Activated T-cell treated with anti-CD3 and anti-CD28 coated beads, Interleukin-2, amount 50 U/mL, for 72 hours (primary cell): ENCODE results near the gene ANP32B. TPM values are rescaled to one million over a fixed set of nuclear protein-coding genes. Genes with fewer than 3 reads are reported as not detected.
"Not testable (repeated sequence)": the region's sequence is repeated elsewhere in the genome, so short reads cannot be mapped to it uniquely, and the experiment has no call there.

Experiments
- ATAC-seq, 2 donors: fragments of 150-1000 bp; cut with Tn5 transposase; replicated peaks in 1 of 2; 2 replicates each; pipeline ENCODE4 v1.10.0; 2021; ENCODE audit warnings: moderate library complexity in 2 of 2, mild to moderate bottlenecking in 1 of 2
- DNase-seq, 2 donors: peaks; one replicate each; pipeline ENCODE4 v3.0.0; 2021 to 2022; ENCODE audit warnings: mixed read lengths in 1 of 2
- H3K27ac Mint-ChIP-seq: one replicate; pipeline ENCODE4 v1.8.0; 2022; ENCODE audit warnings: mild to moderate bottlenecking, moderate library complexity, mixed read lengths
- H3K27me3 Mint-ChIP-seq: one replicate; pipeline ENCODE4 v1.8.0; 2022; ENCODE audit warnings: low read depth, mixed read lengths
- H3K36me3 Mint-ChIP-seq, 2 donors: one replicate each; pipeline ENCODE4 v1.8.0; 2022; ENCODE audit warnings: mixed read lengths in 2 of 2, mild to moderate bottlenecking in 1 of 2; ENCODE audit not compliant: insufficient read depth in 2 of 2
- H3K4me1 Mint-ChIP-seq: one replicate; pipeline ENCODE4 v1.8.0; 2022; ENCODE audit warnings: low read depth, mixed read lengths
- H3K4me3 Mint-ChIP-seq, 2 donors: one replicate each; pipeline ENCODE4 v1.8.0; 2022; ENCODE audit warnings: mild to moderate bottlenecking in 2 of 2, mixed read lengths in 2 of 2, moderate library complexity in 2 of 2
- H3K9me3 Mint-ChIP-seq, 2 donors: one replicate each; pipeline ENCODE4 v1.8.0; 2022; ENCODE audit warnings: mixed read lengths in 2 of 2
- total RNA-seq, 2 donors: library from RNA; stranded (reverse); gene quantifications; one replicate each; pipeline ENCODE4 v1.2.3, GENCODE V29; 2022

ANP32B gene
- 100 to 1,000 TPM; 361 to 433 TPM for total RNA-seq

- Mint-ChIP-seq H3K27me3 (no peaks in the 10 kb centered on the region), H3K36me3 (peaks cover 0 to 6% of the 10 kb centered on the region in 2 donors), H3K4me1 (peaks cover 67% of the 10 kb centered on the region), H3K4me3 (peak within 1 kb of the TSS; percentile 87 to 88), H3K27ac (peak within 1 kb of the TSS; percentile 93), H3K9me3 (no peaks in the 10 kb centered on the region)
- peak; percentile 95 to 97 for DNase-seq
- ATAC-seq, result peak; percentile 88 to 89
Observed at GRCh38 chr9:97982683-97983588, at the start of gene ANP32B. ANP32B (plus strand) TSS chr9:97983341; CDS start chr9:97983556, 215 bp downstream.

GRCh38 chr9:97934321-97935115 is 48.6 kb upstream of the ANP32B start:
- no peaks in the 10 kb centered on the region for H3K36me3 Mint-ChIP-seq
- H3K4me3 Mint-ChIP-seq, result no peak overlapping the region
- H3K9me3 Mint-ChIP-seq, result no peaks in the 10 kb centered on the region
- no peak overlapping the region for H3K27ac Mint-ChIP-seq
- no peak for ATAC-seq
- DNase-seq, result no peak
- H3K27me3 Mint-ChIP-seq, result no peaks in the 10 kb centered on the region
- H3K4me1 Mint-ChIP-seq, result peaks cover 56% of the 10 kb centered on the region

GRCh38 chr9:97935276-97935675 is 47.9 kb upstream of the ANP32B start:
- ATAC-seq (no peak), DNase-seq (no peak)
- H3K4me3 Mint-ChIP-seq, result no peak overlapping the region
- peaks cover 48% of the 10 kb centered on the region for H3K4me1 Mint-ChIP-seq
- H3K36me3 Mint-ChIP-seq, result no peaks in the 10 kb centered on the region
- no peak overlapping the region for H3K27ac Mint-ChIP-seq
- no peaks in the 10 kb centered on the region for H3K27me3 Mint-ChIP-seq
- H3K9me3 Mint-ChIP-seq, result no peaks in the 10 kb centered on the region

- ATAC-seq, result no peak
- no peak for DNase-seq
- Mint-ChIP-seq H3K9me3 (no peaks in the 10 kb centered on the region), H3K27ac (no peak overlapping the region), H3K27me3 (no peaks in the 10 kb centered on the region), H3K4me1 (peaks cover 34% of the 10 kb centered on the region), H3K4me3 (no peak overlapping the region), H3K36me3 (no peaks in the 10 kb centered on the region)
Observed at GRCh38 chr9:97936998-97937397, 46.1 kb upstream of the ANP32B start.

- H3K27ac Mint-ChIP-seq, result peak within 1 kb of the TSS; percentile 80
- H3K4me3 Mint-ChIP-seq, result peak within 1 kb of the TSS; percentile 31 to 70
Observed at GRCh38 chr9:97938081-97938644, 45.0 kb upstream of the ANP32B start, which contains the start of gene HEMGN. HEMGN (minus strand) TSS chr9:97938172; CDS start chr9:97938136, 36 bp downstream.

GRCh38 chr9:97940233-97940632 is 42.9 kb upstream of the ANP32B start:
- ATAC-seq (no peak), DNase-seq (no peak)
- Mint-ChIP-seq H3K4me3 (no peak overlapping the region), H3K27ac (no peak overlapping the region), H3K4me1 (peaks cover 23% of the 10 kb centered on the region), H3K27me3 (no peaks in the 10 kb centered on the region), H3K36me3 (no peaks in the 10 kb centered on the region), H3K9me3 (no peaks in the 10 kb centered on the region)

More at GRCh38 chr9:97938081-97938644, 45.0 kb upstream of the ANP32B start, which contains the start of gene HEMGN:
- no peaks in the 10 kb centered on the region for H3K27me3 Mint-ChIP-seq
- no peaks in the 10 kb centered on the region for H3K9me3 Mint-ChIP-seq
- no peaks in the 10 kb centered on the region for H3K36me3 Mint-ChIP-seq
- ATAC-seq (peak; percentile 77 to 89), DNase-seq (peak in 1 of 2 donors; percentile 11)
- peaks cover 28% of the 10 kb centered on the region for H3K4me1 Mint-ChIP-seq

GRCh38 chr9:97940741-97941140 is 42.4 kb upstream of the ANP32B start:
- Mint-ChIP-seq H3K4me3 (no peak overlapping the region), H3K27ac (no peak overlapping the region), H3K9me3 (no peaks in the 10 kb centered on the region), H3K27me3 (no peaks in the 10 kb centered on the region), H3K4me1 (peaks cover 17% of the 10 kb centered on the region), H3K36me3 (no peaks in the 10 kb centered on the region)
- DNase-seq, result no peak
- ATAC-seq, result no peak

- no peak for ATAC-seq
- H3K4me3 Mint-ChIP-seq, result no peak overlapping the region
- H3K9me3 Mint-ChIP-seq, result no peaks in the 10 kb centered on the region
Observed at GRCh38 chr9:97941323-97941722, 41.8 kb upstream of the ANP32B start.

GRCh38 chr9:97943308-97943855 is 39.8 kb upstream of the ANP32B start:
- H3K27ac Mint-ChIP-seq, result no peak overlapping the region
- DNase-seq (no peak), ATAC-seq (no peak)
- H3K9me3 Mint-ChIP-seq, result no peaks in the 10 kb centered on the region
- no peak overlapping the region for H3K4me3 Mint-ChIP-seq
- H3K27me3 Mint-ChIP-seq, result no peaks in the 10 kb centered on the region
- H3K4me1 Mint-ChIP-seq, result peaks cover 3% of the 10 kb centered on the region
- H3K36me3 Mint-ChIP-seq, result no peaks in the 10 kb centered on the region

More at GRCh38 chr9:97941323-97941722, 41.8 kb upstream of the ANP32B start:
- no peaks in the 10 kb centered on the region for H3K27me3 Mint-ChIP-seq
- H3K27ac Mint-ChIP-seq, result no peak overlapping the region
- no peaks in the 10 kb centered on the region for H3K36me3 Mint-ChIP-seq
- H3K4me1 Mint-ChIP-seq, result peaks cover 12% of the 10 kb centered on the region
- DNase-seq, result no peak

GRCh38 chr9:97944612-97945011 is 38.5 kb upstream of the ANP32B start:
- no peak for ATAC-seq

GRCh38 chr9:97945470-97945869 is 37.7 kb upstream of the ANP32B start:
- H3K36me3 Mint-ChIP-seq, H3K4me3 Mint-ChIP-seq, H3K9me3 Mint-ChIP-seq, H3K27ac Mint-ChIP-seq, ATAC-seq, H3K4me1 Mint-ChIP-seq, DNase-seq, H3K27me3 Mint-ChIP-seq: not testable (repeated sequence)

More at GRCh38 chr9:97944612-97945011, 38.5 kb upstream of the ANP32B start:
- Mint-ChIP-seq H3K9me3 (no peaks in the 10 kb centered on the region), H3K27me3 (no peaks in the 10 kb centered on the region), H3K4me1 (no peaks in the 10 kb centered on the region), H3K27ac (no peak overlapping the region), H3K4me3 (no peak overlapping the region), H3K36me3 (no peaks in the 10 kb centered on the region)
- no peak for DNase-seq

- H3K4me3 Mint-ChIP-seq, ATAC-seq, H3K9me3 Mint-ChIP-seq, H3K4me1 Mint-ChIP-seq, DNase-seq, H3K36me3 Mint-ChIP-seq, H3K27ac Mint-ChIP-seq, H3K27me3 Mint-ChIP-seq: not testable (repeated sequence)
Observed at GRCh38 chr9:97947094-97947493, 36.0 kb upstream of the ANP32B start.
